Neural progenitor cell (in vitro differentiated cells): Measurements from ENCODE around the gene TAOK1. TPM values are rescaled to one million over a fixed set of nuclear protein-coding genes. Genes with fewer than 3 reads are reported as not detected.
A peak's percentile ranks its signal among the peaks of the same experiment; 100 is the strongest.

Experiments used
- DNase-seq: peaks from one replicate; pipeline ENCODE4 v3.0.0-alpha.2; 2016; ENCODE audit warnings: low spot score
- H2AFZ ChIP-seq: fragments of 200-600 bp; sonication (generic); replicated peaks from 2 replicates; pipeline ENCODE4 v1.6.1; 2016; ENCODE audit warnings: antibody characterized with exemption
- H3F3A ChIP-seq: fragments of 200-600 bp; sonication (generic); 2 replicates; pipeline ENCODE4 v1.6.1; 2016; ENCODE audit warnings: antibody characterized with exemption, low read depth
- H3K27ac ChIP-seq: fragments of 200-600 bp; sonication (generic); 2 replicates; pipeline ENCODE4 v1.5.1; 2016; ENCODE audit warnings: mild to moderate bottlenecking
- H3K27me3 ChIP-seq: fragments of 200-600 bp; sonication (generic); 2 replicates; pipeline ENCODE4 v1.6.1; 2016; ENCODE audit warnings: mild to moderate bottlenecking, moderate library complexity
- H3K36me3 ChIP-seq: fragments of 200-600 bp; sonication (generic); 2 replicates; pipeline ENCODE4 v1.5.1; 2016
- H3K4me1 ChIP-seq: fragments of 200-600 bp; sonication (generic); 2 replicates; pipeline ENCODE4 v1.6.1; 2016; ENCODE audit warnings: mixed run types
- H3K4me2 ChIP-seq: fragments of 200-600 bp; sonication (generic); 2 replicates; pipeline ENCODE4 v1.6.1; 2016
- H3K4me3 ChIP-seq: fragments of 200-600 bp; sonication (generic); 2 replicates; pipeline ENCODE4 v1.5.1; 2016
- H3K79me2 ChIP-seq: fragments of 200-600 bp; sonication (generic); 2 replicates; pipeline ENCODE4 v1.6.1; 2016; ENCODE audit warnings: low read depth
- H3K9ac ChIP-seq: fragments of 200-600 bp; sonication (generic); 2 replicates; pipeline ENCODE4 v1.6.1; 2016
- H3K9me3 ChIP-seq: fragments of 200-600 bp; sonication (generic); 2 replicates; pipeline ENCODE4 v1.5.1; 2016; ENCODE audit warnings: low read depth
- H4K20me1 ChIP-seq: fragments of 200-600 bp; sonication (generic); 2 replicates; pipeline ENCODE4 v1.6.1; 2016; ENCODE audit warnings: low read depth
- H3K27ac Mint-ChIP-seq: 3 replicates; pipeline ENCODE4 v1.8.0; 2021; ENCODE audit warnings: mixed read lengths
- H3K27me3 Mint-ChIP-seq: 2 replicates; pipeline ENCODE4 v1.8.0; 2022; ENCODE audit warnings: low read depth, mild to moderate bottlenecking, inconsistent platforms, moderate library complexity, mixed read lengths; ENCODE audit not compliant: insufficient read depth
- H3K36me3 Mint-ChIP-seq: 3 replicates; pipeline ENCODE4 v1.8.0; 2021; ENCODE audit warnings: mixed read lengths
- H3K4me1 Mint-ChIP-seq: 3 replicates; pipeline ENCODE4 v1.8.0; 2021; ENCODE audit warnings: mixed read lengths
- H3K4me3 Mint-ChIP-seq: 3 replicates; pipeline ENCODE4 v1.8.0; 2021; ENCODE audit warnings: mild to moderate bottlenecking, moderate library complexity, mixed read lengths
- H3K9me3 Mint-ChIP-seq: 3 replicates; pipeline ENCODE4 v1.8.0; 2020; ENCODE audit warnings: mixed read lengths
- EZH2 ChIP-seq: fragments of 200-600 bp; sonication (generic); IDR thresholded peaks from 2 replicates; pipeline ENCODE4 v1.6.1; 2017; ENCODE audit warnings: antibody characterized with exemption, mild to moderate bottlenecking, moderate library complexity
- EZH2phosphoT487 ChIP-seq: fragments of 200-600 bp; sonication (generic); IDR thresholded peaks from 2 replicates; pipeline ENCODE4 v1.6.1; 2017; ENCODE audit warnings: antibody characterized with exemption
- total RNA-seq: library from RNA; depleted of rRNA; stranded (reverse); fragments of >200 nt; gene quantifications from 2 replicates; pipeline ENCODE4 v1.2.3, GENCODE V29; 2015; ENCODE audit warnings: low replicate concordance
- TF ChIP-seq, protein P1 (sequence below): fragments of 200-600 bp; sonication (generic); IDR thresholded peaks from 2 replicates; pipeline ENCODE4 v1.5.1; 2017; ENCODE audit warnings: antibody characterized with exemption, mild to moderate bottlenecking

TAOK1 gene
- total RNA-seq, 1 donor from 2014 or later = 125 TPM

GRCh38 chr17:29594519-29595090, 204.4 kb downstream of the TAOK1 start:
- H3K79me2 ChIP-seq = peaks cover 29% of the 10 kb centered on the region
- TF ChIP-seq EZH2 = no peak
- TF ChIP-seq, protein P1, sequence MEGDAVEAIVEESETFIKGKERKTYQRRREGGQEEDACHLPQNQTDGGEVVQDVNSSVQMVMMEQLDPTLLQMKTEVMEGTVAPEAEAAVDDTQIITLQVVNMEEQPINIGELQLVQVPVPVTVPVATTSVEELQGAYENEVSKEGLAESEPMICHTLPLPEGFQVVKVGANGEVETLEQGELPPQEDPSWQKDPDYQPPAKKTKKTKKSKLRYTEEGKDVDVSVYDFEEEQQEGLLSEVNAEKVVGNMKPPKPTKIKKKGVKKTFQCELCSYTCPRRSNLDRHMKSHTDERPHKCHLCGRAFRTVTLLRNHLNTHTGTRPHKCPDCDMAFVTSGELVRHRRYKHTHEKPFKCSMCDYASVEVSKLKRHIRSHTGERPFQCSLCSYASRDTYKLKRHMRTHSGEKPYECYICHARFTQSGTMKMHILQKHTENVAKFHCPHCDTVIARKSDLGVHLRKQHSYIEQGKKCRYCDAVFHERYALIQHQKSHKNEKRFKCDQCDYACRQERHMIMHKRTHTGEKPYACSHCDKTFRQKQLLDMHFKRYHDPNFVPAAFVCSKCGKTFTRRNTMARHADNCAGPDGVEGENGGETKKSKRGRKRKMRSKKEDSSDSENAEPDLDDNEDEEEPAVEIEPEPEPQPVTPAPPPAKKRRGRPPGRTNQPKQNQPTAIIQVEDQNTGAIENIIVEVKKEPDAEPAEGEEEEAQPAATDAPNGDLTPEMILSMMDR = no peak
- TF ChIP-seq EZH2phosphoT487 = no peak
- no peak for DNase-seq
- H3K27ac ChIP-seq = no peak overlapping the region
- Mint-ChIP-seq H3K36me3 (no peaks in the 10 kb centered on the region), H3K27ac (no peak overlapping the region), H3K27me3 (peaks cover 14% of the 10 kb centered on the region), H3K4me3 (peak overlapping the region; percentile 86), H3K4me1 (peaks cover 62% of the 10 kb centered on the region), H3K9me3 (no peaks in the 10 kb centered on the region)
- H3K9ac ChIP-seq = no peak overlapping the region
- H3F3A ChIP-seq = peaks cover 58% of the 10 kb centered on the region
- H4K20me1 ChIP-seq = peaks cover 34% of the 10 kb centered on the region
- no peaks in the 10 kb centered on the region for H3K36me3 ChIP-seq
- peak overlapping the region; percentile 71 for H3K4me3 ChIP-seq
- H3K9me3 ChIP-seq = no peaks in the 10 kb centered on the region
- H3K27me3 ChIP-seq = no peaks in the 10 kb centered on the region
- H2AFZ ChIP-seq = no peak overlapping the region
- H3K4me1 ChIP-seq = peaks cover 72% of the 10 kb centered on the region
- peak overlapping the region; percentile 98 for H3K4me2 ChIP-seq

DNA sequence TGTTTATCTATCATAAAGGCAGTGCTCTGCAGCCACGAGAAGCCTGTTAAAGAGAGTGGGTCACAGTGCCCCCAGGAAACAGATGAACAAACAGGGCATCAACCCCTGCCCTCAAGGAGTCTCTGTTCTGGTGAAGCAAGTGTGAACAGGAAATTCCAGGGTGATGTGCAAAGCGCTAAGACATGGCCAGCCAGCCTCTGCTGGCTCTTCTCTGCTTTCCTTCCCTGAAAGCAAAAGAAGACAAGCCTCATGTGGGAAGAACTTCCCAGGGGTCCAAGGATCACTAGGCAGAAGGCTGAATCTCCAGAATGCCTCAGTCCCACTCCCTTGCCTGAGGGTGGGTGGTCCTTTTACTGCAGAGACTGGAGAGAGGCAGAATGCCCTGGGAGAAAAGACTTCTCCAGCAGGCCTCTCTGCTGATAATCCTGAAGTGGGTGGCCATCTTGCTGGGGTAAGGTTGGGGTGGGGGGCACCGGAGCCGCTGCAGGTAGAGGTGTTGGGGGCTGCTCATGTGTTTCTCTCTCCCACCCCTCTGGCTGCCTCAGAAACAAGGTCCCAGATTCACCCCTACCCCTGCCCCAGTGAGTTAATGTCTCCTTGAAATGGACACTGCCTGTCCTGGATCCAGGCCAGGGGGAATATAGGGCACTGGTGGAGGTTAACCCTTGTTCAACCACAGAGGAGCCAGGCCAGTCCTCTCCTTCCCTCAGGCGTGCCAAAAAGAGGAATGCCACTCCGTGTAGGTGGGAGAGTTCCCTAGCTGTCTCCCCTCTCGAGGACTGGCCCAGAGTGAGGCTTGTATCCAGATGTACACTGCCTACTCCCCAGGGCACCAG, 205.2 kb downstream of the TAOK1 start:
- H3K4me3 ChIP-seq = no peak overlapping the region
- Mint-ChIP-seq H3K9me3 (no peaks in the 10 kb centered on the region), H3K27ac (no peak overlapping the region), H3K4me3 (peak overlapping the region; percentile 86), H3K36me3 (no peaks in the 10 kb centered on the region), H3K27me3 (peaks cover 14% of the 10 kb centered on the region), H3K4me1 (peaks cover 61% of the 10 kb centered on the region)
- no peaks in the 10 kb centered on the region for H3K9me3 ChIP-seq
- peak; percentile 46 for DNase-seq
- TF ChIP-seq, protein P1 = no peak
- TF ChIP-seq EZH2phosphoT487 = no peak
- TF ChIP-seq EZH2 = no peak
- no peak overlapping the region for H3K27ac ChIP-seq
- peaks cover 34% of the 10 kb centered on the region for H4K20me1 ChIP-seq
- peaks cover 65% of the 10 kb centered on the region for H3K4me1 ChIP-seq
- peak overlapping the region; percentile 98 for H3K4me2 ChIP-seq
- no peaks in the 10 kb centered on the region for H3K27me3 ChIP-seq
- peaks cover 55% of the 10 kb centered on the region for H3F3A ChIP-seq
- no peak overlapping the region for H3K9ac ChIP-seq
- H3K79me2 ChIP-seq = peaks cover 34% of the 10 kb centered on the region
- no peaks in the 10 kb centered on the region for H3K36me3 ChIP-seq
- H2AFZ ChIP-seq = no peak overlapping the region

- Mint-ChIP-seq H3K36me3 (no peaks in the 10 kb centered on the region), H3K9me3 (no peaks in the 10 kb centered on the region), H3K4me1 (peaks cover 54% of the 10 kb centered on the region), H3K27me3 (peaks cover 12% of the 10 kb centered on the region), H3K4me3 (no peak overlapping the region), H3K27ac (no peak overlapping the region)
- Histone ChIP-seq H3K9me3 (no peaks in the 10 kb centered on the region), H3F3A (peaks cover 50% of the 10 kb centered on the region), H3K27me3 (no peaks in the 10 kb centered on the region), H3K4me2 (no peak overlapping the region), H3K4me1 (peaks cover 59% of the 10 kb centered on the region), H2AFZ (no peak overlapping the region), H3K36me3 (no peaks in the 10 kb centered on the region), H3K79me2 (peaks cover 37% of the 10 kb centered on the region), H3K27ac (no peak overlapping the region), H4K20me1 (peaks cover 34% of the 10 kb centered on the region), H3K9ac (no peak overlapping the region), H3K4me3 (no peak overlapping the region)
- DNase-seq = no peak
- TF ChIP-seq EZH2phosphoT487 = no peak
- no peak for TF ChIP-seq EZH2
- TF ChIP-seq, protein P1 = no peak
Measured at GRCh38 chr17:29595943-29596774, 206.0 kb downstream of the TAOK1 start.
